Measurements from ENCODE around the gene TH. TPM values are rescaled to one million over a fixed set of nuclear protein-coding genes. Genes with fewer than 3 reads are reported as not detected.

TH gene
- total and polyA plus RNA-seq, 9 of the 15 experiments (the other 6 are each of a cell fraction or from before 2014, with no cell fraction given), result not detected

DNA sequence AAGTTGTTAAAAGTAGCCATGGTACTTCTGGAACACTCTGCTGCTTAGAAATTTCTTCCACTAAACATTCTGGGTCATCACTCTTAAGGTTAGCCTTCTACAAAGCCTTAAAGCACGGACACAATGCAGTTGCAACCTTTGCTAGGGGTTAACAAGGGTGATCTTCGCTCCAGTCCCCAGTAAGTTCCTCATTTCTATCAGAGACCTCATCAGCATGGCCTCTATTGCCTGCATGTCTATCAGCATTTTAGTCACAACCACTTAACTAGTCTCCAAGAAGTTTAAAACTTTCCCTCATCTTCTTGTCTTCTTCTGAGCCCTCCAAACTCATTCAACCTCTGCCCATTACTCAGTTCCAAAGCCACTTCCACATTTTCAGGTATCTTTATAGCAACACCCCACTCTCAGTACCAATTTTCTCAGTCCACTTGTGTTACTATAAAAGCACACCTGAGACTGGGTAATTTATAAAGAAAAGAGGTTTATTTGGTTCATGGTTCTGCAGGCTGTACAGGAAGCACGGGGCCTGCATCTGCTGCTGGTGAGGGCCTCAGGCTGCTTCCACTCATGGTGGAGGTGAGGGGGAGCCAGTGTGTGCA is 48.7 kb upstream of the TH start:
- H3K27me3 ChIP-seq (ENCODE audit: control insufficient read depth in 2 of 2, insufficient read depth in 2 of 2, low read length in 2 of 2), result peaks cover 0 to 36% of the 10 kb centered on the region in 2 experiments; a peak in 4 of 5 replicates
- no peaks in the 10 kb centered on the region for H3K36me3 ChIP-seq (ENCODE audit: control insufficient read depth, insufficient read depth, low read length)
- no peak overlapping the region for H3K4me2 ChIP-seq (ENCODE audit: insufficient read depth, low read length)
- BruUV-seq (replicated peaks), result no TSS peak
- FAIRE-seq (no peak), DNase-seq (ENCODE audit: extremely low read depth in 1 of 4, low spot score in 3 of 4) (no peak), ATAC-seq (no peak)
- no peak overlapping the region for H2AFZ ChIP-seq (ENCODE audit: low read depth, low read length)
- POLR2A ChIA-PET, result no interaction called here
- in situ Hi-C loops (cut with MboI) (no loop called here), intact Hi-C loops (cut with micrococcal nuclease) (no loop called here)
- no peaks in the 10 kb centered on the region for H3K79me2 ChIP-seq (ENCODE audit: control insufficient read depth, insufficient read depth, low read length)
- H3K9me3 ChIP-seq (replicated peaks; ENCODE audit: control insufficient read depth, insufficient read depth, low read depth, low read length), result no peaks in the 10 kb centered on the region
- no peak overlapping the region for H3K9ac ChIP-seq (ENCODE audit: insufficient read depth in 1 of 2, low read depth in 2 of 2, low read length in 2 of 2)
- no peaks in the 10 kb centered on the region for H3K9me1 ChIP-seq (ENCODE audit: control insufficient read depth, insufficient read depth, low read length)
- CTCF ChIA-PET (ENCODE audit: low intra/inter-chr PET ratio), result interaction anchor here (0.6 kb wide), 1 partner anchor 481 kb away, joined by 3 read pairs; no protein-coding TSS in a partner anchor
- no peak overlapping the region for H3K4me3 ChIP-seq
- no peak overlapping the region for H3K27ac ChIP-seq (ENCODE audit: extremely low read depth, low read depth, low read length)
- peaks cover 0 to 16% of the 10 kb centered on the region in 2 experiments; a peak in 2 of 5 replicates for H3K4me1 ChIP-seq (replicated peaks in 1 of 2; ENCODE audit: control insufficient read depth in 2 of 2, insufficient read depth in 2 of 2, low read length in 2 of 2)
- 0% methylated on average over 3 of the region's 3 CpGs for WGBS (ENCODE audit: insufficient coverage, low coverage, missing lambda C conversion rate)
- TF ChIP-seq CBX2 (IDR thresholded peaks at IDR 0.05; ENCODE audit: insufficient read depth, low read length, poor library complexity, severe bottlenecking) (no peak), HMG20A (CRISPR knock-in tag; conservative IDR thresholded peaks at IDR 0.05) (no peak), FOXK1 (CRISPR knock-in tag; IDR thresholded peaks at IDR 0.05; ENCODE audit: borderline replicate concordance) (no peak), PHF8 (IDR thresholded peaks at IDR 0.05; ENCODE audit: borderline replicate concordance, low read length) (no peak), TEAD2 (tag; IDR thresholded peaks at IDR 0.05) (no peak), ZNF436 (CRISPR knock-in tag; IDR thresholded peaks at IDR 0.05) (no peak), BRD4 (IDR thresholded peaks at IDR 0.05) (no peak), ZNF165 (CRISPR knock-in tag; IDR thresholded peaks at IDR 0.05; ENCODE audit: borderline replicate concordance) (no peak), ZNF707 (CRISPR knock-in tag; conservative IDR thresholded peaks at IDR 0.05) (peak; percentile 70)
- TF ChIP-seq, protein P1, sequence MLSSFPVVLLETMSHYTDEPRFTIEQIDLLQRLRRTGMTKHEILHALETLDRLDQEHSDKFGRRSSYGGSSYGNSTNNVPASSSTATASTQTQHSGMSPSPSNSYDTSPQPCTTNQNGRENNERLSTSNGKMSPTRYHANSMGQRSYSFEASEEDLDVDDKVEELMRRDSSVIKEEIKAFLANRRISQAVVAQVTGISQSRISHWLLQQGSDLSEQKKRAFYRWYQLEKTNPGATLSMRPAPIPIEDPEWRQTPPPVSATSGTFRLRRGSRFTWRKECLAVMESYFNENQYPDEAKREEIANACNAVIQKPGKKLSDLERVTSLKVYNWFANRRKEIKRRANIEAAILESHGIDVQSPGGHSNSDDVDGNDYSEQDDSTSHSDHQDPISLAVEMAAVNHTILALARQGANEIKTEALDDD (IDR thresholded peaks at IDR 0.05), result peak; percentile 91
- TF ChIP-seq, protein P2, sequence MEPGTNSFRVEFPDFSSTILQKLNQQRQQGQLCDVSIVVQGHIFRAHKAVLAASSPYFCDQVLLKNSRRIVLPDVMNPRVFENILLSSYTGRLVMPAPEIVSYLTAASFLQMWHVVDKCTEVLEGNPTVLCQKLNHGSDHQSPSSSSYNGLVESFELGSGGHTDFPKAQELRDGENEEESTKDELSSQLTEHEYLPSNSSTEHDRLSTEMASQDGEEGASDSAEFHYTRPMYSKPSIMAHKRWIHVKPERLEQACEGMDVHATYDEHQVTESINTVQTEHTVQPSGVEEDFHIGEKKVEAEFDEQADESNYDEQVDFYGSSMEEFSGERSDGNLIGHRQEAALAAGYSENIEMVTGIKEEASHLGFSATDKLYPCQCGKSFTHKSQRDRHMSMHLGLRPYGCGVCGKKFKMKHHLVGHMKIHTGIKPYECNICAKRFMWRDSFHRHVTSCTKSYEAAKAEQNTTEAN (CRISPR knock-in tag; IDR thresholded peaks at IDR 0.05), result no peak
- H4K20me1 ChIP-seq (replicated peaks; ENCODE audit: control insufficient read depth, insufficient read depth, low read length), result no peaks in the 10 kb centered on the region

Data from K562 (cell line).